GM21423 (cell line): Measurements from ENCODE around the gene SLC29A2.
"Not testable (repeated sequence)": the region's sequence is repeated elsewhere in the genome, so short reads cannot be mapped to it uniquely, and the experiment has no call there.

Source experiments
- ATAC-seq: cut with Tn5 transposase; IDR thresholded peaks from one replicate; pipeline ENCODE4 v1.9.1; 2021; ENCODE audit warnings: mild to moderate bottlenecking, moderate library complexity; ENCODE audit not compliant: unreplicated experiment

Gene SLC29A2

DNA sequence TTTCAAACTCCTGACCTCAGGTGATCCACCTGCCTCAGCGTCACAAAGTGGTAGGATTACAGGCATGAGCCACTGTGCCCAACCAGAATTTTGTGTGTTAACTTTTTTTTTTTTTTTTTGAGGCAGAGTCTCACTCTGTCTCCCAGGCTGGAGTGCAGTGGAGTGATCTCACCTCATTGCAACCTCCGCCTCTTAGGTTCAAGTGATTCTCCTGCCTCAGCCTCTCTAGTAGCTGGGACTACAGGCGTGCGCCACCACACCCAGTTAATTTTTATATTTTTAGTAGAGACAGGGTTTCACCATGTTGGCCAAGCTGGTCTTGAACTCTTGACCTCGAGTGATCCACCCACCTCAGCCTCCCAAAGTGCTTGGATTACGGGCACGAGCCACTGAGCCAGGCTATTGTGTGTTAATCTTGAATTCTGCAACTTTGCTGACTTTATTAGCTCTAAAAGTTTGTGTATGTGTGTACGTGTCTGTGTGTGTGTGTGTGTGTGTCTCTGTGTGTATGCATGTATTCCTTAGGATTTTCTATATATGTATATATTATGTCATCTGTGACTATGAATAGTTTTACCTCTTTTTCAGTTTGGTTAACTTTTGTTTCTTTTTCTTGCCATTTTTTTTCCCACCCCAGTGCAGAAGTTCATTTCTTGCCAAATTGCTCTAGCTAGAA is 20.9 kb downstream of the SLC29A2 start:
- ATAC-seq = not testable (repeated sequence)

GRCh38 chr11:66349084-66349386 is 22.5 kb downstream of the SLC29A2 start:
- ATAC-seq = no peak

DNA sequence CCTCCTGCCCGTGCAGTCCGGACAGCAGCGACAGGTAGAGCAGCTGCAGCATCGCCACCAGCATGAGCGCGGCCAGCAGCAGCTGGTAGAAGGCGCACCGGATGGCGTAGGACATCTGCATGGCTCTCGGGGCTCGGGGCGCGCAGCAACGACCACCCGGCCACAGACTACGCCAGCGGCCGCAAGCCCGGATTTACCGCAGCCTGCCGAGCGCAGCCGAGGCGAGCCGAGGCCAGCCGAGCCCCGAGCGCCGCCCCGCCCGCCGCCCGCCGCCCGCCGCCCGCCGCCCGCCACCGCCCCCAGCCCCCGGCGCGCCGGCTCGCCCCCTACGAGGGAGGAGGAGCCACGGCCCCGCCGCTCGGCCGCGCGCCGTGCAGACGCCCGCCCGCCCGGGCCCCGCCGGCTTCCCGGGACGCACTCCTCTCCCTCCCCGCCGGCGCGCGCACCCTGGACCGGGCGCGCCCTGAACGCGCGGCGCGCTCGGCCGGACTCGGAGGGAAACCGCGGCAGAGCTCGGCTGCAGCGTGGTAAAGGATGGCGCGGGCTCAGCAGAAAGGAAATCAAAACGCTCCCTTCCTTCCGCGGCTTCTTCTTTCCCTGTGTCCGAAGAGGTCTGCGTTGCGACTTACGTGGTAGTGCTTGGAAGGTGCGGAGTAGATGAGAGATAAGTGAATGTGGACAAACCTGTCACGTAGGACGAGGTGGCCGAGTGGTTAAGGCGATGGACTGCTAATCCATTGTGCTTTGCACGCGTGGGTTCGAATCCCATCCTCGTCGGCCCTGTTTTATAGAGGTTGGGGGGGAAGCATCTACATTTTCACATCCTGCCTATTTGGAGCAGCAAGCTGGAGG is 23.9 kb downstream of the SLC29A2 start, which contains the start of gene B4GAT1:
TSS of gene B4GAT1 (minus strand) at position 205 of the 852 bp plus-strand sequence. CDS start at position 121, 84 bp downstream.
- ATAC-seq = peak; percentile 37

- ATAC-seq = no peak
These were observed 24.8 kb downstream of the SLC29A2 start for GRCh38 chr11:66346476-66347424.

DNA sequence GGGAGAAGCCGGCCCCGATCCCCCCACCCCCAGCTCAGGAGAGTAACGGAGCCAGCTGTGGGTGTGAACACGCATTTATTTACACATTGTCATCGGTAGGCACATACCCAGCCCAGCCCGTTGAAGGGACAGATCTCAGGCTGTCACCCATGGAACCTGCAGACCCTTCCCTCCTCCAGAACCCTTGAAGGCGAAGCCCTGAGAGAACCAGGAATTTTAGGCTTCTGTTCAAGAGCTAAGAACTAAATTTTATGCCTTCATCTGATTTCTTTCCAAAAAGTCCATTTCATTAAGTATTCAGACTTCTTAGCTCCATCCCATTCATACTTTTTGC is 26.3 kb downstream of the SLC29A2 start:
- ATAC-seq = no peak

GRCh38 chr11:66344550-66345315 is 26.8 kb downstream of the SLC29A2 start, which contains the start of gene BRMS1:
Gene BRMS1 (minus strand): TSS chr11:66345104. CDS start chr11:66342234, 2,870 bp downstream.
- peak; percentile 69 for ATAC-seq

DNA sequence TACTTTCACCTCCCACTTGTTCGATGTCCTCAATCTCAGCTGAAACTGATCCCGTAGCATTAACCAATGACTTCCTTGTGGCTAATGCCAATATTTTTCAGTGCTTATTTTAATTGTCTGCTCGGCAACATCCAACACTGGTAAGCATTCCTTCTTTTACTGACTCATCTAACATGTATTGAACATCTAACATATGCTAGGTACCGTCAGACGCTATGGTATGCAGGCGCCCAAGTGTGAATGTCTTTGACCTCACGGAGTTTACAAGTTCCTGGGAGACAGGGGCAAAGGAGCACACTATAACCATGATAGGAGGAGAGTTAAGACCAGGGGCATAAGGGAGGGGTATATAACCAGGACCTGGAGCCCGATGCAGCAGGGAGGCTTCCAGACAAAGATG is 28.4 kb downstream of the SLC29A2 start:
- ATAC-seq = no peak

- no peak for ATAC-seq
These were observed 29.9 kb downstream of the SLC29A2 start for GRCh38 chr11:66341502-66342126.

DNA sequence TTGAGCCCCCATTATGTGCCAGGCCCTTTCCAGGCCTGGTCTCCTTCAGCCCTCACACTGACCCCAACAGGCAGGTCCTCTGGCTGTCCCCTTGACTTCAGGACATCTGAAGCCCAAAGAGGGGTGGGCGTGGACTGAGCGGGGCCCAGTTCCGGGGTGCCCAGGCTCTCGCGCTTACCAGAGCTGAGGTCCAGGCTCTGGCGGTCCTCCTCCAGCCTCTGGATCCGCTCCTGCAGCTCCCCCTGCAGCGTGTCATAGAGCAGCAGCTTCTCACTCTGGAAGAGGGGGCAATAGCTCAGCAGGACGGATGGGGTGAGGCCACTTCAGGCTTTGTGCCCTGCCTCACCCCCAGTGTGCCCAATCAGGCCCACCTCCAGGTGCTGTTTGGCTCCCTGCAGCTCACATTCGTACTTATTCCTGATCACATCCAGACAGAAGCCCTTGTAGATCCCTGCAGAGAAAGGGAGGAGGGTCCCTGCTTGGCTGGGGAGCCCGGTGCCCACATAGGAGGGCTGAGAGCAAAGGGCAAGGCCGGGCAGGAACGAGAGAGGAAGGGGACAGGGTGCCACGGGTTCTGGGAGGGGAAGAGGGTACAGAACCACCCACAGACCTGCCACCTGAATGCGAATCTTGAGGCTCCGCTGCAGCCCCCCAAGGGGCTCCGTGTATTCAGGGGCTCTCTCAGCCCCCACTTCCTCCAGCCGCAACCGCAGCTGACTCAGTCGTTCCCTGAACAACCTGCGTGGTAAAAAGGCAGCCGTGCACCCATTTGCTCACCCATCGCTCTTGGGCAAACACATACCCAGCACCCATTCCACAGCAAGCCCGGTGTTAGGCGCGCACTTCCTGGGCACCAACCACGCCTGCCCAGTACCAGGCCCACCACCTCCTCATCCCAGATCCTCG is 30.7 kb downstream of the SLC29A2 start:
- ATAC-seq = no peak

- ATAC-seq = no peak
These were observed 31.7 kb downstream of the SLC29A2 start for GRCh38 chr11:66339686-66340483.

- ATAC-seq = no peak
These were observed 32.3 kb downstream of the SLC29A2 start for GRCh38 chr11:66339162-66339675.

GRCh38 chr11:66338276-66339161 is 33.0 kb downstream of the SLC29A2 start:
- no peak for ATAC-seq

DNA sequence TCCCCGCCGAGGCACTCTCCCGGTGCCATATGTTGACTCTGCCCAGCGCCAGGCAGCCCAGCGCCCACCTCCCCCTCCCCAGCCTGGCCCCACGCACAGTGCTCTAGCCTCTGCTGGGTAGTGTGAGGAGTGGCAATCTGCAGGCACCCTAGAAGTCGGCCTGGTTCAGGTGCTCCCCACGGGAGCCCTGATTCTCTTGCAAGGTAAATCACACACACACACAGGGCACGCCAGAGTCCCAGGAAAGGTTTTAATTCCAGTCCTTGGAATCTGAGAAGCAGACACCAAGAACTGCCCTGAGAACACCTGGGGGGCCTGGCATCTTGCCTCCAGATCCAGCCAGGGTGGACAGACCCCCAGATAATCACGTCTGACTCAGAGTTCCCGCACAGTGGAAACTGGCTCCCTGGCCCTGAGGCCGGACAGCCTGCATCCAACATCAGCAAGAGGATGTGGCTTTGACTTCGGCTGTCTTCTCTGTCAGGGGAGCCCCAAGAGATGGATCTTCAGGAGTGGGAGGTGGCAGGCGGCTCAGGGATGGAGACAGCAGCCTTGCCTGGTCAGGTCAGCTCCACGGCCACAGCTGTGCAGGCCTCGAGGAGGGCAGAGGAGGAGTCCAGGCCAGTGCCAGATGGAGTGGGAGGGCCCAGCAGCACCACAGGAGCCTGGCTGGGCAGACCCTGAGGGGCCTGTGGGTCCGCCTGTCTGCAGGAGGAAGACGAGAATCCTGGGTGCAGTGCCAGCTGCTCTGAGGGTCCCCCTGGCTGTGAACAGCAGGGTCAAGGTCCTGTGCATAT is 34.3 kb downstream of the SLC29A2 start:
- no peak for ATAC-seq

GRCh38 chr11:66336234-66337102 is 35.1 kb downstream of the SLC29A2 start, which contains the start of gene RIN1:
Gene RIN1 (minus strand): TSS chr11:66336434. CDS start chr11:66336402, 32 bp downstream.
- peak; percentile 66 for ATAC-seq
